Glomerular visceral epithelial cell (primary cell): Measurements from ENCODE around the gene RAB20.
"Not testable (repeated sequence)": the region's sequence is repeated elsewhere in the genome, so short reads cannot be mapped to it uniquely, and the experiment has no call there.

Experiments used
- DNase-seq: peaks from one replicate; pipeline ENCODE4 v3.0.0-alpha.2; 2016; ENCODE audit errors: extremely low spot score

Gene RAB20

DNA sequence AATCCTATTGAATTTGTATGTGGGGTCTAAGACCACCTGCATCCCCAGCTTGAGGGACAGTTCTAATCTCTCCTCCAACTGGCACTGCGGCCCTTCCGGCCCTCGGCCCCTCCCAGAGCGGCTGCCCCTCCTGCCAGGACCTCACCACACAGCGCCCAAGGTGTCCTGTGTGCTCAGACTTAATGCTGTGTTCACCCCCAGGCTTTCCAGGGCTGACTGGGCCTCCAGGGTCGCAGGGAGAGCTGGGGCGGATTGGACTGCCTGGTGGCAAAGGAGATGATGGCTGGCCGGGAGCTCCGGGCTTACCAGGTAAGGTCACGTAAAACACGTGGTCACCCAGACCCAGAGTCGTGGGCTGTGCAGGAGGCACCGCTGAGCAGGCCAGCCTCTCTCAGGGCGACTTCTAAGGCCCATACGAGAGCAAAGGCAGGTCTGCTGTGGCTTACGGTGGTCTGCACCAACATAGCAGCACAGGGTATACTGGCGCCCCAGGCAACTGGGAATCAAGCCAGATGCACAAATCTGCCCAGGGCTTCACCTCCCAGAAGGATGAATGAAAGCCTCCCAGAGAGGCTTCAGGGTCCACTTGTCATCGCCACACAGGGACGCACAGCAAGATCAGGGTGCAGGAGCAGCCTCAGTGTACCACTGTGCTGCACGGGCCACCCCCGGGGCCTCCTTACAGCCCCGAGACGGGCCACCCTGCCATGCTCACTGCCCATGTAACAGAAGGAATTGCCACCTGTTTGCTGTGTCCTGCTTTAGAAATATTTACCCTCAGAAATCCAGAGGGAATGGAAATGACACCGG is 69.4 kb downstream of the RAB20 start:
- DNase-seq, result no peak

DNA sequence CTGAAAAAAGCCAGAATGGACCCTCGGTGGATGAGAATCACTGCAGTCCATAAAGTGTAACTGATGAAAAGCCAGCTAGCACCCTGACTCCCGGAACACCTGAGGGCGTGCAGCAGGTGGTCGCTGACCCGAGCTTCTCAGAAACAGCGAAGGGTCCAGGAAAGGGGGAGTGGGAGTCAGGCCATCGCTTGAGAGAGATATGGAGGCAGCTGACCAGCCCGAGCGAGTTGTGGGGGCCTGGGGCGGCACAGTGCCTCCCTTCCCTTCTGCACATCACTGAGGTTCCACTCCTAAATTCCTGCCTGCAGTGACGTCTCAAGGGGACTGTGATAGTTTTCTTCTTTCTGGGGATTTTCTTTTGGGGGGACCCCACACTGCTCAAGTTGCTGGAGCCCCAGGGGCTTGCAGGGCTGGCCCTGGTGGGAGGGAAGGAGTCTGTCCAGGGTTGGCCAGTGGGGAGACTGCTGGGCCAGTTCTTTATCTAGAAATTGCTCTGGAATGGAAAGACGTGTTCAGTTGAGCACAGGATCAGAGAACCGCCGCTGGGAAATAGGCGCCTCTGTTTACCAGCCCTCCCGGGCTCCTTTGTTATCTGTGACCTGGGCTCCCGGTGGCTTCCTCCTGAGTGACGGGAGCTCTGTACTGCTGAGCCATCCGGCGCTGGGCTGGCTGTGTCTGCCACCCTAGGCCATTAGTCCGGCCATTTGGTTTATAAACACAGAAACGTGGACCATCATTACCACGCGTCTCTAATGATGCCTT is 71.3 kb downstream of the RAB20 start:
- DNase-seq, result no peak

DNA sequence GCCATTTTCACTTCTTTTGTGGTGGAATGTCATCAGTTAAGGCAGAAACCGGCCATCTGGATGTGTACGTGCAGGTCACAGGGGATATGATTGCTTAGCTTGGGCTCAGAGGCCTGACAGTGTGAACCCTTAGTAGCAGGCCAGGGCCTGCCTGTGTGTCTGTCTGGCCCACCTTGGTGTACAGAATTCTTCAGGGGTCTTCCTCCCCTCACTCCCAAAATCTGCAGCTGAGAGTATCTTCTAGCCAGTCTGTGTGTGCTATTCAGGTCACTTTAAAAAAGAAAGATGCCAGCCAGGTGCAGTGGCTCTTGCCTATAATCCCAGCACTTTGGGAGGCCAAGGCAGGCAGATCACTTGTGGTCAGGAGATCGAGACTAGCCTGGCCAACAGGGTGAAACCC is 74.6 kb downstream of the RAB20 start:
- DNase-seq, result not testable (repeated sequence)

- no peak for DNase-seq
These were observed 75.3 kb downstream of the RAB20 start for GRCh38 chr13:110486061-110486715.

GRCh38 chr13:110485604-110486003 is 75.9 kb downstream of the RAB20 start:
- peak; percentile 93 for DNase-seq

DNA sequence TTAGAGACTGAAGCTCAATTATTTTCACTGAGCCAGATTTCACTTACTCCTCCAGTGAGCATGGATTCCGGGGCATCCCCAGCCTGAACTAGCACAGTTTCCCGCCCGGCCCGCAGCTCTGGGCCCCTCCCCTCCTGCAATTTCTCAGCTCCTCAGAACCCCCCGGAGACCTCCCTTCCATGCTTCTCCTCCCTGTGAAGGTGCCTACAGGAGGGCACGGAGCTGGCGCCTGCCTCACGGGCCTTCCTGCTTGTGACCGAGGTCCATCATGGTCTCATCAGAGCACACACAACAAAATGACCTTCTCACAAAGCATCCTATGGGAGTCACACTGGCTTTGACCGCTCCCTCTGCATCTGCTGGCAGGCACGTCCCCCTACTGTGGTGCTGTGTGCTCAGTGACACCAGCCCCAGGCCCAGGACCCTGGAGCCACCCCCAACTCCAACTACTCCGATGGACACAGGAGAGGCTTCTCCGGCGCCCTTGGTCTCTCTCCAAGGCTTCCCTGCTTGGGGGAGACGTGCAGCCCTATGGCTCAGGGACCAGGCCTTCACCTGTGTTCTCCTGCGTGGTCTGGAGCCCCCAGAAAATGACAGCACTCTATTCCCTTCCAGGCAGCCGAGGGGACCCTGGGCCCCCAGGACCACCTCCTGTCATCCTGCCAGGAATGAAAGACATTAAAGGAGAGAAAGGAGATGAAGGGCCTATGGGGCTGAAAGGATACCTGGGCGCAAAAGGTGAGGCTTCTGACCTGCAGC is 77.1 kb downstream of the RAB20 start:
- DNase-seq, result no peak

- no peak for DNase-seq
These were observed 78.0 kb downstream of the RAB20 start for GRCh38 chr13:110483386-110483968.

DNA sequence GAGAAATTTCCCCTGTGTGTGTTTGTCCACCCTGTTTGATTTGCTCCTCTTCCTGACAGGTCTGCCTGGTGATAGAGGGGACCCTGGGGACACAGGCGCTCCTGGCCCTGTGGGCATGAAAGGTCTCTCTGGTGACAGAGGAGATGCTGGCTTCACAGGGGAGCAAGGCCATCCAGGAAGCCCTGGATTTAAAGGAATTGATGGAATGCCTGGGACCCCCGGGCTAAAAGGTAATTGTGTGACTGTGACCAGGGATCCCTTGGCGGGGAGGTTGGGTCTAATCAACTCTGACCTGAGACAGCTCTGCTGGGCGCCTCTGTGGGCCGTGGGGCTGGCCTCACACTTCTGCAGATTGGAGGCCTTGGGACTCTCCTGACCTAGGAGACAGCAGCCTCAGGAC is 81.4 kb downstream of the RAB20 start:
- no peak for DNase-seq

DNA sequence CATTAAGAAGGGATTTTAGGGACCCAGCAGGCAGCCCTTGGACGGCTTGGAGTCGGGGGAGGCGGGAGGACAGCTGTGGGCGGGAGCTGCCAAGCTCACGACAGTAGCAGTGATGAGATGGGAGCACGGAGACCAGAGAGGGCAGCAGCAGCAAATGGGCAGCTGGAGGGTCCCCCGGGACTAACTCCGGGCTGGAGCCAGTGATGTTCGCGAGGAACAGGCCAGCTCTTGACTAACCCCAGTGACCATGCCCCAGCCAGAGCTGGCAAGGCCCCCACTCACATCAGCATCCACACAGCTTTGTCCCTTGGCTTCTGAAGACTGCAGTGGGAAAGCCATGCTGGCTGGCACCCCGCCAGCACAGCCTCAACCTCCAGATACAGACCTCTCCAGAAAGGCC is 81.9 kb downstream of the RAB20 start:
- DNase-seq, result no peak

GRCh38 chr13:110479215-110479545 is 82.3 kb downstream of the RAB20 start:
- no peak for DNase-seq

GRCh38 chr13:110478405-110479214 is 82.9 kb downstream of the RAB20 start:
- no peak for DNase-seq

DNA sequence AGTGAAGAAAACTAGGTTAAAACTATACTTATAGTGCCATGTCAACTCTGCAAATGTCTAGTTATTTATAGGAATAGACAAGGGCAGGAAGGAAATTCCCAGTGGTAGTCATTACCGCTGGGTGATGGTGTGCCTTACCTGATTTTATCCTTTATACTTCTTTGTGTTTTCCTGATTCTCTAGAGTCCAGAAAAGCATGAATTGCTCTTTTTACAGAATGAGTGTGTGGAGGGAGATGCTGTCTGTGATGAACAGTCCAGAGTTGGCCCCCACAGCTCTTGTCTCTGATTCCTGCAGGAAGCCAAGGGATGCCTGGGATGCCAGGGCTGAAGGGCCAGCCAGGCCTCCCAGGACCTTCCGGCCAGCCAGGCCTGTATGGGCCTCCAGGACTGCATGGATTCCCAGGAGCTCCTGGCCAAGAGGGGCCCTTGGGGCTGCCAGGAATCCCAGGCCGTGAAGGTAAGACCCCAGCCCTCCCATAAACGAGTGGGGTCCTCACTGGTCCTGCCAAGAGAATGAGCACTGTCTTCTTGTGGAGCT is 83.7 kb downstream of the RAB20 start:
- DNase-seq, result no peak

GRCh38 chr13:110476220-110476617 is 85.3 kb downstream of the RAB20 start:
- no peak for DNase-seq

DNA sequence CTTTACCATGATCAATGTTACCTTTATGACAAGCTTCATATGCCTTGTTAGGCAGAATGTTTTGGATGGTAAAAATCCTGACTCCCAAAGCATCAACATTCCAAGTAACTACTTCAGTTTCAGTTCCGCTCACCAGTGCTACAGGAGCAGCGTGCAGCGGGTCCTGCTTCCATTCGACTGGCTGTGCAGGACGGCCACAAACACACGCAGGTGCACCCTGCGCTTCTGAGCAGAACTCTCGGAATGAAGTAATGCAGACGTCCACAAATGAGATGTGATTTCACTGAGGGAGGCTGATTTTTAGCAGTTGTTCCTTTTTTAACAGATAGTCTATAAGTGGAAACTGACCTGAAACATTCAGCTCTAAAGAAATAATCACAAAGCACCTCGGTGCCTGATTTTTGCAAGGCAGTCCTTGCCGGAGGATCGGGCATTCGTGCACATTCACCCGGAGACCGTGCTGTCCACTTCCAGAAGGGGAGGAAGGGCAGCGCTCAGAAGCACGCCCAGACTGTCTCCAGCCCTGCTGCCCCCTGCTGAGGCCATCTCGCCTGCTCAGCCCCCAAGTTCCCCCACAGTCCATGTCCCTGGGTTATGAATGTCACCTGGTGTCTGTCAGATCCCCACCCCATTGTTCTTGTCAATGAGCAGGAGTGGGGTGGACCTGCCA is 85.8 kb downstream of the RAB20 start:
- no peak for DNase-seq

DNA sequence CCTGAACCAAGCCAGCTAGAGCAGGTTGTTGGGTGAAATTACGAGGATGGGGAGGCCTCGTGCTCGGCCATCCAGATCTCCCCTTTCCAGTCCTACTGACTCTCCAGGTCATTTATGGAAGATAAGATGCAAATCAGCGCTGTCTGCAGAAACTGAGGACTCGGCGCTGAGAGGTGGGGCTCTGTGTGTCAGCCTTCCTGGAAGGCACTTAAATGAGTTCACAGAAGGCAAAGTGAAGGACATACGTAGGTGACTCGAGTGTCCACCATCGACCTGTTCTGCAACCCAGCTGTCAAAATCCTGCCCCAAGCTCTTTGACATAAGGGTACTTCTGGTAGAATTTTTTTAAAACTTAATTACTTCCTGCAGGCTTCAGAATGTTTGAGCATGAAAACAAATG is 86.4 kb downstream of the RAB20 start:
- no peak for DNase-seq

DNA sequence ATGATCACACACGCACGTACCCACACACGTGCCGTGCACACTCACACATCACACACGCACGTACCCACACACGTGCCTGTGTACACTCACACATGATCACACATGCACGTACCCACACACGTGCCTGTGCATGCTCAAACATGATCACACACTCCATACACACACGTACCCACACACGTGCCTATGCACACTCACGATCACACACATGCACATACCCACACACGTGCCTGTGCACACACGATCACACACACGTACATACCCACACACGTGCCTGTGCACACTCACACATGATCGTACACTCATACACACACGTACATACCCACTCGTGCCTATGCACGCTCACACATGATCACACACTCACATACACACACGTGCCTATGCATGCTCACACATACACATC is 86.8 kb downstream of the RAB20 start:
- no peak for DNase-seq
